CD4-positive, alpha-beta T cell (primary cell): Measurements from ENCODE around the gene MYO15B. TPM values are rescaled to one million over a fixed set of nuclear protein-coding genes. Genes with fewer than 3 reads are reported as not detected.

ENCODE experiments used
- ATAC-seq: fragments of 200-7000 bp; cut with Tn5 transposase; one replicate; pipeline ENCODE4 v1.10.0; 2022; ENCODE audit warnings: mild to moderate bottlenecking; ENCODE audit not compliant: poor library complexity
- CTCF ChIA-PET: fragments of 350-600 bp; sonication (Branson Sonifier 250); formaldehyde crosslinking; loops from one replicate; lab custom pipeline; 2021; ENCODE audit warnings: antibody characterized with exemption, inconsistent platforms; lab: Charles Lee
- POLR2A ChIA-PET: fragments of 350-600 bp; sonication (Branson Sonifier 250); formaldehyde crosslinking; loops from one replicate; lab custom pipeline; 2021; ENCODE audit warnings: antibody characterized with exemption, inconsistent platforms; lab: Charles Lee
- DNase-seq, 14 experiments: peaks; one replicate each; pipeline ENCODE4 v3.0.0-alpha.2; 2013 to 2020; ENCODE audit warnings: mixed read lengths in 2 of 14
- H3K27ac ChIP-seq, 2 donors: one replicate each; pipeline versions ENCODE4 v1.5.1 to v1.7.0; 2013; ENCODE audit warnings: low read length in 2 of 2, low read depth in 1 of 2, mild to moderate bottlenecking in 1 of 2
- H3K27me3 ChIP-seq, 2 experiments: 1 replicate in 1 of 2; 2 replicates in 1 of 2; pipeline versions ENCODE4 v1.6.1 to v1.7.0; 2013; ENCODE audit warnings: low read length in 2 of 2, control low read depth in 1 of 2, mild to moderate bottlenecking in 1 of 2, moderate library complexity in 1 of 2; ENCODE audit not compliant: insufficient read depth in 2 of 2, control insufficient read depth in 1 of 2
- H3K36me3 ChIP-seq: one replicate; pipeline ENCODE4 v1.6.1; 2013; ENCODE audit warnings: low read length, control low read depth; ENCODE audit not compliant: insufficient read depth
- H3K4me1 ChIP-seq: one replicate; pipeline ENCODE4 v1.6.1; 2013; ENCODE audit warnings: low read length, control low read depth; ENCODE audit not compliant: insufficient read depth
- H3K4me3 ChIP-seq: one replicate; pipeline ENCODE4 v1.5.1; 2013; ENCODE audit warnings: mild to moderate bottlenecking, low read length, moderate library complexity
- H3K9me3 ChIP-seq, 2 experiments: 1 replicate in 1 of 2; 2 replicates in 1 of 2; pipeline versions ENCODE4 v1.6.1 to v1.7.0; 2013; ENCODE audit warnings: low read length in 2 of 2, mild to moderate bottlenecking in 2 of 2, control low read depth in 1 of 2, moderate library complexity in 1 of 2; ENCODE audit not compliant: control insufficient read depth in 1 of 2, insufficient read depth in 1 of 2
- H3K27ac Mint-ChIP-seq: one replicate; pipeline ENCODE4 v1.8.0; 2020; ENCODE audit warnings: mixed read lengths
- H3K27me3 Mint-ChIP-seq: one replicate; pipeline ENCODE4 v1.8.0; 2021; ENCODE audit warnings: mixed read lengths
- H3K36me3 Mint-ChIP-seq: one replicate; pipeline ENCODE4 v1.8.0; 2021; ENCODE audit warnings: low read depth, mixed read lengths
- H3K4me1 Mint-ChIP-seq: one replicate; pipeline ENCODE4 v1.8.0; 2021; ENCODE audit warnings: low read depth, mixed read lengths
- H3K4me3 Mint-ChIP-seq: one replicate; pipeline ENCODE4 v1.8.0; 2020; ENCODE audit warnings: mild to moderate bottlenecking, mixed read lengths
- H3K9me3 Mint-ChIP-seq: one replicate; pipeline ENCODE4 v1.8.0; 2020; ENCODE audit warnings: mixed read lengths
- intact Hi-C, 2 experiments: fragments of 100-400 bp; cut with DNase I in 1 of 2; cut with micrococcal nuclease in 1 of 2; formaldehyde crosslinking; loops; one replicate each; pipeline versions ENCODE4 v1.15.1 to v1.9.0; 2023 to 2025; cut with DNase I, micrococcal nuclease
- total RNA-seq, 174 experiments: library from RNA in 2 of 174; stranded (reverse) in 2 of 174; gene quantifications; one replicate each; pipeline ENCODE4 v1.2.3 and lab custom pipeline; 2021 to 2026
- TF ChIP-seq, protein P1 (sequence below): fragments of 200-600 bp; IDR thresholded peaks from one replicate; pipeline ENCODE4 v1.8.0; 2022; ENCODE audit warnings: antibody characterized with exemption, mild to moderate bottlenecking

The MYO15B gene
- total RNA-seq, 2 experiments from 2014 or later, result 202 to 209 TPM

DNA sequence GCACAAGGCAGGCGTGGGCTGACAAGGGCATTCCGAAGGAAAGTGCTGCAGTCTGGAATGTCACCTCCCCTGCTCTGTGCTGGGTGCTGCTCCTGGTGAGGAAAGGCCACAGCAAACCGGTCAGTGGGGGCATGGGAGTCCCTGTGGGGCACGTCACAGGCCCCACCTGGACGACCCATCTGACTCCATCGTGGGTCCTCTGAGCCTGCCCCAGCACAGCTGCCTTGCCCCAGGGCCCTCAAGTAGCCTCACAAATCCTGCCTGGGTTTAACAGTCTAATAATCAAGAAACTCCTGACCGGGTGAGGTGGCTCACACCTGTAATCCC is 2.8 kb upstream of the MYO15B start:
- Histone ChIP-seq H3K27me3 (no peaks in the 10 kb centered on the region), H3K4me3 (no peak overlapping the region), H3K4me1 (peaks cover 28% of the 10 kb centered on the region), H3K36me3 (no peaks in the 10 kb centered on the region), H3K9me3 (peaks cover 0 to 6% of the 10 kb centered on the region in 2 experiments), H3K27ac (no peak overlapping the region)
- ChIA-PET POLR2A (no interaction called here), CTCF (no interaction called here)
- H3K4me1 Mint-ChIP-seq, result peaks cover 11% of the 10 kb centered on the region
- peaks cover 2% of the 10 kb centered on the region for H3K9me3 Mint-ChIP-seq
- TF ChIP-seq, protein P1, sequence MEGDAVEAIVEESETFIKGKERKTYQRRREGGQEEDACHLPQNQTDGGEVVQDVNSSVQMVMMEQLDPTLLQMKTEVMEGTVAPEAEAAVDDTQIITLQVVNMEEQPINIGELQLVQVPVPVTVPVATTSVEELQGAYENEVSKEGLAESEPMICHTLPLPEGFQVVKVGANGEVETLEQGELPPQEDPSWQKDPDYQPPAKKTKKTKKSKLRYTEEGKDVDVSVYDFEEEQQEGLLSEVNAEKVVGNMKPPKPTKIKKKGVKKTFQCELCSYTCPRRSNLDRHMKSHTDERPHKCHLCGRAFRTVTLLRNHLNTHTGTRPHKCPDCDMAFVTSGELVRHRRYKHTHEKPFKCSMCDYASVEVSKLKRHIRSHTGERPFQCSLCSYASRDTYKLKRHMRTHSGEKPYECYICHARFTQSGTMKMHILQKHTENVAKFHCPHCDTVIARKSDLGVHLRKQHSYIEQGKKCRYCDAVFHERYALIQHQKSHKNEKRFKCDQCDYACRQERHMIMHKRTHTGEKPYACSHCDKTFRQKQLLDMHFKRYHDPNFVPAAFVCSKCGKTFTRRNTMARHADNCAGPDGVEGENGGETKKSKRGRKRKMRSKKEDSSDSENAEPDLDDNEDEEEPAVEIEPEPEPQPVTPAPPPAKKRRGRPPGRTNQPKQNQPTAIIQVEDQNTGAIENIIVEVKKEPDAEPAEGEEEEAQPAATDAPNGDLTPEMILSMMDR, result no peak
- no peak overlapping the region for H3K27ac Mint-ChIP-seq
- DNase-seq (no peak), ATAC-seq (no peak)
- intact Hi-C loops, result loop anchor here in 1 of 2 experiments (5.0 kb wide), 1 partner anchor 58 kb away; the partner anchor contains the start of gene LLGL2
- H3K4me3 Mint-ChIP-seq, result no peak overlapping the region
- no peaks in the 10 kb centered on the region for H3K36me3 Mint-ChIP-seq
- no peaks in the 10 kb centered on the region for H3K27me3 Mint-ChIP-seq

DNA sequence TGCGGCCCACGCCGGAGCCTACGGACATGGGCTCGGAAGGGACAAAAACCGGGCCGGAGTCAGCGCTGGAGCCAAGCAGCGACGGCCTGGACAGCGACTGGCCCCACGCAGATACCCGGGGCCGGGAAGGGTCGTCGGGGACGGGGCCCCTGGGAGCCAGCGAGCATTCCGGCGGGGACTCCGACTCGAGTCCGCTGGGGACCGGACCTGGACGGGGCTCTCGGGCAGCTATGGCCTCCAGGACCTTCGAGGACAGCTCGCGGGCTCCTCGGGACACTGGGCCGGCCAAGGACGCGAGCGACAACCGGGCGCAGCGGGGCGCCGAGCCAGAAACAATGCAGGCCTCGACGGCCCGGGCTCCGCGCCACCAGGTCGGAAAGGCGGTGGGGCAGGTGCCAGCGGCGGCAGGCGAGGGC is 1.0 kb downstream of the MYO15B start:
- ChIA-PET CTCF (interaction anchor here (0.7 to 1.0 kb wide), 4 partner anchors 44 to 132 kb away, joined by 3 to 4 read pairs (median 3); partner anchors contain the start of genes LLGL2, SMIM5, TMEM94 and TSEN54), POLR2A (interaction anchor here (0.7 to 1.9 kb wide), 13 partner anchors 11 to 318 kb away, joined by 3 to 10 read pairs (median 4); partner anchors contain the start of genes LLGL2, MIF4GD, RECQL5 and SAP30BP)
- H3K4me1 ChIP-seq, result peaks cover 32% of the 10 kb centered on the region
- Mint-ChIP-seq H3K4me1 (peaks cover 11% of the 10 kb centered on the region), H3K4me3 (peak overlapping the region; percentile 65), H3K36me3 (no peaks in the 10 kb centered on the region), H3K9me3 (no peaks in the 10 kb centered on the region), H3K27me3 (no peaks in the 10 kb centered on the region), H3K27ac (peak overlapping the region; percentile 42)
- peak overlapping the region; percentile 55 to 56 for H3K27ac ChIP-seq
- H3K4me3 ChIP-seq, result peak overlapping the region; percentile 66
- TF ChIP-seq, protein P1, result no peak
- ATAC-seq (peak; percentile 25), DNase-seq (peak in 1 of 14 experiments; percentile 27)
- intact Hi-C loops, result loop anchor here (2.0 to 5.0 kb wide), 4 partner anchors 61 to 162 kb away; partner anchors contain the start of genes LLGL2 (in 2 of the 2) and CASKIN2 (in 1 of the 2)
- H3K27me3 ChIP-seq, result no peaks in the 10 kb centered on the region
- no peaks in the 10 kb centered on the region for H3K36me3 ChIP-seq
- no peaks in the 10 kb centered on the region for H3K9me3 ChIP-seq

DNA sequence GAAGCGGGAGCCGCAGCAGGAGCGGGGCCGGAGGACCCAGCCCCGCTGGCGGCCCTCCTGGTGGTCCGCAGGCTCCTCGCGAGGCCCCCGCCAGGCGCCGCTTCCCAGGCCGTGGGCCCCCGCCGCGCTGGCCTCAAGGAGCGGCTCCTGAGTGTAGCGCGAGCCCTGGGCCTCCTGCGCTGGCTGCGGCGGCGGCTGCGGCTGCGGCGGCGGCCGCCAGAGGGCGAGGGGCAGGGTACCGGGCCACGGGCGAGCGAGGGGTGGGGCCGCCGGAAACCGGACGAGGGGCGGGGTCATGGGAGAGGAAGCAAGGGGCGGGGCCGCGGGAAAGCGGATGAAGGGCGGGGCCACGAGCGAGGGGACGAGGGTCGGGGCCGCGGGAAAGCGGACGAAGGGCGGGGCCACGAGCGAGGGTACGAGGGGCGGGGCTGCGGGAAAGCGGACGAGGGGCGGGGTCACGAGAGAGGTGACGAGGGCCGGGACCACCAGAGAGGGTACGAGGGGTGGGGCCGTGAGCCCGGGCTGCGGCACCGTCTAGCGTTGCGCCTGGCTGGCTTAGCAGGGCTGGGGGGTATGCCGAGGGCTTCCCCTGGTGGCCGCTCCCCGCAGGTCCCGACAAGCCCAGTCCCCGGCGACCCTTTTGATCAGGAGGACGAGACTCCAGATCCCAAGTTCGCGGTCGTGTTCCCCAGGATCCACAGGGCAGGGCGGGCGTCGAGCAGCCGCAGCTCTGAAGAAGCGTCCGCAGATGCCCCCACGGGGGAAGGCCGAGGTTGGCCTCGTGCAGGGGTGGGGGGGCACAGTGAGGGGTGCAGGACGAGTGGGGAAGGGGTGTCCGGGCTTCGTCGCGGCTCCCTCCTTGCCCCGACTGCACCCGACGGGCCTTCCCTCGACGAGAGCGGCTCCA is 1.7 kb downstream of the MYO15B start:
- no peaks in the 10 kb centered on the region for H3K27me3 ChIP-seq
- intact Hi-C loops, result loop anchor here (2.0 to 5.0 kb wide), 4 partner anchors 62 to 162 kb away; partner anchors contain the start of genes LLGL2 (in 2 of the 2) and CASKIN2 (in 1 of the 2)
- POLR2A ChIA-PET, result interaction anchor here (0.7 to 1.9 kb wide), 13 partner anchors 11 to 318 kb away, joined by 3 to 10 read pairs (median 4); partner anchors contain the start of genes LLGL2, MIF4GD, RECQL5 and SAP30BP
- CTCF ChIA-PET, result interaction anchor here (0.7 to 1.5 kb wide), 3 partner anchors 44 to 133 kb away, joined by 3 to 4 read pairs (median 3); partner anchors contain the start of genes LLGL2, SMIM5 and TMEM94
- H3K9me3 ChIP-seq, result no peaks in the 10 kb centered on the region
- Mint-ChIP-seq H3K27ac (no peak overlapping the region), H3K9me3 (no peaks in the 10 kb centered on the region), H3K4me3 (peak overlapping the region; percentile 81), H3K4me1 (peaks cover 11% of the 10 kb centered on the region), H3K36me3 (no peaks in the 10 kb centered on the region), H3K27me3 (no peaks in the 10 kb centered on the region)
- H3K36me3 ChIP-seq, result no peaks in the 10 kb centered on the region
- peaks cover 32% of the 10 kb centered on the region for H3K4me1 ChIP-seq
- TF ChIP-seq, protein P1, result peak; percentile 57
- ATAC-seq (peak; percentile 88), DNase-seq (peak; percentile 91 to 99 (median 96))
- peak overlapping the region; percentile 66 for H3K4me3 ChIP-seq
- peak overlapping the region in 1 of 2 donors; percentile 56 for H3K27ac ChIP-seq
